ENCODE measurements around the gene TRAPPC3L. TPM values are rescaled to one million over a fixed set of nuclear protein-coding genes. Genes with fewer than 3 reads are reported as not detected.
"Not testable (repeated sequence)": the region's sequence is repeated elsewhere in the genome, so short reads cannot be mapped to it uniquely, and the experiment has no call there.

Gene TRAPPC3L
- polyA plus RNA-seq, 4 donors = 0.18 to 0.46 (median 0.33) TPM

- no peak for DNase-seq (ENCODE audit: low read depth in 4 of 4, low spot score in 2 of 4)
These were observed 30.3 kb downstream of the TRAPPC3L start for GRCh38 chr6:116515141-116515540.

GRCh38 chr6:116514111-116514510 is 31.4 kb downstream of the TRAPPC3L start:
- DNase-seq (ENCODE audit: low read depth in 4 of 4, low spot score in 2 of 4) = no peak

- DNase-seq (ENCODE audit: low read depth in 4 of 4, low spot score in 2 of 4) = no peak
These were observed 32.1 kb downstream of the TRAPPC3L start for GRCh38 chr6:116513224-116513875.

GRCh38 chr6:116512734-116513133 is 32.8 kb downstream of the TRAPPC3L start:
- DNase-seq (ENCODE audit: low read depth in 4 of 4, low spot score in 2 of 4) = no peak

- DNase-seq (ENCODE audit: low read depth in 4 of 4, low spot score in 2 of 4) = no peak
These were observed 33.3 kb downstream of the TRAPPC3L start for GRCh38 chr6:116512111-116512559.

GRCh38 chr6:116511424-116512110 is 33.9 kb downstream of the TRAPPC3L start, which contains the start of gene CALHM5:
Gene CALHM5, plus strand, starts transcription at chr6:116511639. Its CDS starts 58 bp downstream, at chr6:116511697.
- DNase-seq (ENCODE audit: low read depth in 4 of 4, low spot score in 2 of 4) = no peak

GRCh38 chr6:116508527-116508926 is 37.0 kb downstream of the TRAPPC3L start:
- no peak for DNase-seq (ENCODE audit: low read depth in 4 of 4, low spot score in 2 of 4)

GRCh38 chr6:116507324-116507723 is 38.2 kb downstream of the TRAPPC3L start:
- no peak for DNase-seq (ENCODE audit: low read depth in 4 of 4, low spot score in 2 of 4)

GRCh38 chr6:116500969-116501433 is 44.5 kb downstream of the TRAPPC3L start:
- DNase-seq (ENCODE audit: low read depth in 4 of 4, low spot score in 2 of 4) = no peak

- DNase-seq (ENCODE audit: low read depth in 4 of 4, low spot score in 2 of 4) = no peak
These were observed 48.3 kb downstream of the TRAPPC3L start for GRCh38 chr6:116497113-116497676.

GRCh38 chr6:116495161-116495560 is 50.3 kb downstream of the TRAPPC3L start:
- not testable (repeated sequence) for DNase-seq (ENCODE audit: low read depth in 4 of 4, low spot score in 2 of 4)

GRCh38 chr6:116492331-116493067 is 53.0 kb downstream of the TRAPPC3L start:
- DNase-seq (ENCODE audit: low read depth in 4 of 4, low spot score in 2 of 4) = no peak

- DNase-seq (ENCODE audit: low read depth in 4 of 4, low spot score in 2 of 4) = no peak
These were observed 53.7 kb downstream of the TRAPPC3L start for GRCh38 chr6:116491610-116492330.

GRCh38 chr6:116485559-116486184 is 59.8 kb downstream of the TRAPPC3L start:
- no peak for DNase-seq (ENCODE audit: low read depth in 4 of 4, low spot score in 2 of 4)

GRCh38 chr6:116483616-116484015 is 61.9 kb downstream of the TRAPPC3L start:
- no peak for DNase-seq (ENCODE audit: low read depth in 4 of 4, low spot score in 2 of 4)

GRCh38 chr6:116482780-116483179 is 62.7 kb downstream of the TRAPPC3L start:
- no peak for DNase-seq (ENCODE audit: low read depth in 4 of 4, low spot score in 2 of 4)

GRCh38 chr6:116476002-116476678 is 69.3 kb downstream of the TRAPPC3L start:
- DNase-seq (ENCODE audit: low read depth in 4 of 4, low spot score in 2 of 4) = no peak

- DNase-seq (ENCODE audit: low read depth in 4 of 4, low spot score in 2 of 4) = no peak
These were observed 70.3 kb downstream of the TRAPPC3L start for GRCh38 chr6:116475141-116475540.

GRCh38 chr6:116472706-116473105 is 72.8 kb downstream of the TRAPPC3L start:
- DNase-seq (ENCODE audit: low read depth in 4 of 4, low spot score in 2 of 4) = no peak

Measured in left renal cortex interstitium (tissue), 4 donors.